Fibroblast of lung (primary cell): ENCODE measurements around the gene CRYAB.

ENCODE experiments used
- EZH2 ChIP-seq: IDR thresholded peaks from 2 replicates; pipeline ENCODE4 v1.5.1; 2012; ENCODE audit warnings: low read length, control low read depth, mild to moderate bottlenecking; ENCODE audit errors: missing control alignments
- TF ChIP-seq, protein P1 (sequence below), 2 donors: IDR thresholded peaks in 1 of 2; conservative IDR thresholded peaks in 1 of 2; 1 replicate in 1 of 2; 2 replicates in 1 of 2; pipeline ENCODE4 v1.5.1; 2011 to 2012; ENCODE audit warnings: low read length in 2 of 2, control low read depth in 1 of 2, inconsistent platforms in 1 of 2, low read depth in 1 of 2, mild to moderate bottlenecking in 1 of 2

DNA sequence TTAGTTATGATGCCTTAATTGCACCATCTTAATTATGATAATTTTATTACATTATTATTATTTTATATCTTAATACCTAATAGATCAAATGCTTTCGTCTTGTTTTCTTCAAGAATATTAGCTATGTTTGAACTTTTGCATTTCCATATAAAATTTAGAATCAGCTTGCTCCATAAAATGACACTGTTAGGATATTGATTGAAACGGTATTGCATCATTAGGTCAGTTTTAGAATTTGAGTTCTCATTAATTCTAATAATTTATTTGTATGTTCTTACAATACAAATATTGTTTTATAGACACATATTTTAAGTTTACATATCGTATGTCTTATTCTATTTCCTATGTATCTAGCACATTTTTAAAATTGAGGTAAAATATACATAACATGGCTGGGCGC, 25.5 kb downstream of the CRYAB start:
- TF ChIP-seq, protein P1, sequence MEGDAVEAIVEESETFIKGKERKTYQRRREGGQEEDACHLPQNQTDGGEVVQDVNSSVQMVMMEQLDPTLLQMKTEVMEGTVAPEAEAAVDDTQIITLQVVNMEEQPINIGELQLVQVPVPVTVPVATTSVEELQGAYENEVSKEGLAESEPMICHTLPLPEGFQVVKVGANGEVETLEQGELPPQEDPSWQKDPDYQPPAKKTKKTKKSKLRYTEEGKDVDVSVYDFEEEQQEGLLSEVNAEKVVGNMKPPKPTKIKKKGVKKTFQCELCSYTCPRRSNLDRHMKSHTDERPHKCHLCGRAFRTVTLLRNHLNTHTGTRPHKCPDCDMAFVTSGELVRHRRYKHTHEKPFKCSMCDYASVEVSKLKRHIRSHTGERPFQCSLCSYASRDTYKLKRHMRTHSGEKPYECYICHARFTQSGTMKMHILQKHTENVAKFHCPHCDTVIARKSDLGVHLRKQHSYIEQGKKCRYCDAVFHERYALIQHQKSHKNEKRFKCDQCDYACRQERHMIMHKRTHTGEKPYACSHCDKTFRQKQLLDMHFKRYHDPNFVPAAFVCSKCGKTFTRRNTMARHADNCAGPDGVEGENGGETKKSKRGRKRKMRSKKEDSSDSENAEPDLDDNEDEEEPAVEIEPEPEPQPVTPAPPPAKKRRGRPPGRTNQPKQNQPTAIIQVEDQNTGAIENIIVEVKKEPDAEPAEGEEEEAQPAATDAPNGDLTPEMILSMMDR (conservative IDR thresholded peaks at IDR 0.05 in 1 of 2, IDR thresholded peaks at IDR 0.05 in 1 of 2; ENCODE audit: low read depth in 1 of 2, low read length in 2 of 2): no peak
- TF ChIP-seq EZH2: no peak
